Ovary (tissue), 9 donors: ENCODE data around the gene RRP12. TPM values are rescaled to one million over a fixed set of nuclear protein-coding genes. Genes with fewer than 3 reads are reported as not detected.

Source experiments
- DNase-seq, 5 donors: peaks; one replicate each; pipeline ENCODE4 v3.0.0-alpha.2; 2019 to 2020
- H3K27ac ChIP-seq, 2 donors: fragments of 200-600 bp; one replicate each; pipeline versions ENCODE4 v1.5.1 to v1.8.0; 2019 to 2022
- H3K27me3 ChIP-seq: fragments of 200-600 bp; one replicate; pipeline ENCODE4 v1.8.0; 2022
- H3K36me3 ChIP-seq: fragments of 200-600 bp; sonication (generic); one replicate; pipeline ENCODE4 v1.5.1; 2019
- H3K4me1 ChIP-seq: one replicate; pipeline ENCODE4 v1.8.1; 2013; ENCODE audit warnings: mild to moderate bottlenecking, moderate library complexity; ENCODE audit not compliant: insufficient read depth
- H3K4me3 ChIP-seq: fragments of 200-600 bp; sonication (generic); one replicate; pipeline ENCODE4 v1.5.1; 2017
- H3K9me3 ChIP-seq, 2 donors: fragments of 200-600 bp in 1 of 2; sonication (generic) in 1 of 2; one replicate each; pipeline versions ENCODE4 v1.5.1 to v1.8.1; 2013 to 2019; ENCODE audit warnings: mild to moderate bottlenecking in 1 of 2, moderate library complexity in 1 of 2
- CTCF ChIP-seq, 3 donors: fragments of 450-650 bp in 2 of 3; fragments of 200-600 bp in 1 of 3; IDR thresholded peaks; one replicate each; pipeline versions ENCODE4 v1.5.1 to v1.8.0; 2016 to 2022; ENCODE audit warnings: antibody characterized with exemption in 3 of 3, mild to moderate bottlenecking in 1 of 3
- EP300 ChIP-seq: sonication (generic); formaldehyde crosslinking; IDR thresholded peaks from one replicate; pipeline ENCODE4 v1.6.1; 2017; ENCODE audit warnings: antibody characterized with exemption
- POLR2A ChIP-seq: fragments of 450-650 bp; IDR thresholded peaks from one replicate; pipeline ENCODE4 v1.6.1; 2017; ENCODE audit warnings: antibody characterized with exemption, mild to moderate bottlenecking, moderate library complexity
- WGBS, 3 donors: extraction: QIAGEN DNeasy Blood & Tissue Kit in 1 of 3; methylation state at CpG; one replicate each; pipeline versions ENCODE4 v1.1.5 to v1.1.7; 2013 to 2017; 5-methylcytosine and 5-hydroxymethylcytosine counted together
- intact Hi-C, 4 donors: fragments of 100-400 bp; cut with DNase I; formaldehyde crosslinking; loops; one replicate each; pipeline versions ENCODE4 v1.11.0 to v1.15.1; 2022 to 2023
- polyA plus RNA-seq, 2 donors: library from polyadenylated mRNA; stranded (reverse); fragments of 200-250 nt in 1 of 2; fragments of 350-450 nt in 1 of 2; fragmentation: Illumina TruSeq in 1 of 2; extraction: RNeasy Lipid Tissue Mini Kit (QIAGEN cat#74804) in 1 of 2; gene quantifications; one replicate each; pipeline ENCODE4 v1.2.3, GENCODE V29; 2013 to 2014
- total RNA-seq, 7 donors: library from RNA; depleted of rRNA in 2 of 7; stranded (reverse); fragments of >200 nt in 2 of 7; fragmentation: NEBNext Ultra II Directional in 3 of 7; extraction: Animal tissue kit (Norgen Biotek cat#: 25700) in 3 of 7; gene quantifications; one replicate each; pipeline versions ENCODE4 v1.1.0 to v1.2.4, GENCODE V29; 2016 to 2023
- donor health status: DM: no; HTN: no; CAD: no; lungs with moderate emphysema.
- donor health status: DM: no; HTN: no; CAD: no.
- donor health status: Bipolar disorder and iron deficiency.
- donor health status: DM: yes; HTN: yes; CAD: no.
- donor health status: DM: no; HTN: no; CAD: no.
- donor health status: DM: yes; HTN: yes; CAD: no.

Gene RRP12
- total and polyA plus RNA-seq, 9 donors = 7.2 to 35.8 (median 23.7) TPM

- no peaks in the 10 kb centered on the region for H3K36me3 ChIP-seq
- H3K4me3 ChIP-seq = no peak overlapping the region
- intact Hi-C loops = no loop called here
- H3K4me1 ChIP-seq = peaks cover 10% of the 10 kb centered on the region
- H3K9me3 ChIP-seq = no peaks in the 10 kb centered on the region
- TF ChIP-seq POLR2A = no peak
- TF ChIP-seq EP300 = no peak
- DNase-seq = no peak
- H3K27me3 ChIP-seq = no peaks in the 10 kb centered on the region
- H3K27ac ChIP-seq = no peak overlapping the region
- WGBS, 3 donors = 92 to 97% (median 95%) methylated on average over 1 of the region's 1 CpG
These were observed 43.1 kb upstream of the RRP12 start for GRCh38 chr10:97444212-97444611.

GRCh38 chr10:97442277-97442676 lies 41.1 kb upstream of the RRP12 start:
- Histone ChIP-seq H3K27ac (no peak overlapping the region), H3K9me3 (no peaks in the 10 kb centered on the region), H3K4me1 (peaks cover 6% of the 10 kb centered on the region), H3K4me3 (no peak overlapping the region), H3K27me3 (no peaks in the 10 kb centered on the region), H3K36me3 (no peaks in the 10 kb centered on the region)
- intact Hi-C loops = no loop called here
- 96 to 100% (median 98%) methylated on average over 1 of the region's 1 CpG for WGBS, 3 donors
- no peak for TF ChIP-seq POLR2A
- no peak for TF ChIP-seq EP300
- TF ChIP-seq CTCF (IDR thresholded peaks at IDR 0.05) = no peak
- DNase-seq = no peak

- Histone ChIP-seq H3K27me3 (no peaks in the 10 kb centered on the region), H3K9me3 (no peaks in the 10 kb centered on the region), H3K36me3 (no peaks in the 10 kb centered on the region), H3K4me1 (no peaks in the 10 kb centered on the region), H3K27ac (no peak overlapping the region), H3K4me3 (no peak overlapping the region)
- DNase-seq = no peak
- intact Hi-C loops = no loop called here
- WGBS, 3 donors = 87 to 93% (median 92%) methylated on average over 6 of the region's 6 CpGs
- TF ChIP-seq CTCF (IDR thresholded peaks at IDR 0.05) (no peak), EP300 (no peak), POLR2A (no peak)
These were observed 34.1 kb upstream of the RRP12 start for GRCh38 chr10:97435211-97435610.

- DNase-seq = no peak
- intact Hi-C loops = no loop called here
- H3K36me3 ChIP-seq = no peaks in the 10 kb centered on the region
- H3K4me3 ChIP-seq = no peak overlapping the region
- WGBS, 3 donors = 95% methylated on average over 1 of the region's 1 CpG
- H3K9me3 ChIP-seq = no peaks in the 10 kb centered on the region
- H3K4me1 ChIP-seq = no peaks in the 10 kb centered on the region
- H3K27ac ChIP-seq = no peak overlapping the region
- TF ChIP-seq POLR2A (no peak), CTCF (IDR thresholded peaks at IDR 0.05) (no peak), EP300 (no peak)
- H3K27me3 ChIP-seq = no peaks in the 10 kb centered on the region
These were observed 33.4 kb upstream of the RRP12 start for GRCh38 chr10:97434557-97434956.

GRCh38 chr10:97434055-97434454 lies 32.9 kb upstream of the RRP12 start:
- no peak for TF ChIP-seq EP300
- TF ChIP-seq POLR2A = no peak
- no peak for TF ChIP-seq CTCF (IDR thresholded peaks at IDR 0.05)
- Histone ChIP-seq H3K27me3 (no peaks in the 10 kb centered on the region), H3K4me1 (no peaks in the 10 kb centered on the region), H3K27ac (no peak overlapping the region), H3K4me3 (no peak overlapping the region), H3K36me3 (no peaks in the 10 kb centered on the region), H3K9me3 (no peaks in the 10 kb centered on the region)
- intact Hi-C loops = no loop called here
- no peak for DNase-seq
